H9 (cell line): ENCODE measurements around the gene HEXD. TPM values are rescaled to one million over a fixed set of nuclear protein-coding genes. Genes with fewer than 3 reads are reported as not detected.

ENCODE experiments used
- DNase-seq: peaks from one replicate; pipeline ENCODE4 v3.0.0-alpha.2; 2017
- H2AFZ ChIP-seq: one replicate; pipeline ENCODE4 v1.6.1; 2013; ENCODE audit warnings: mild to moderate bottlenecking, low read length, control low read depth, moderate library complexity
- H2AK5ac ChIP-seq: 2 replicates; pipeline ENCODE4 v1.6.1; 2013; ENCODE audit warnings: low read length, control low read depth, mixed read lengths; ENCODE audit not compliant: insufficient read length
- H2BK120ac ChIP-seq: one replicate; pipeline ENCODE4 v1.6.1; 2013; ENCODE audit warnings: low read depth, mild to moderate bottlenecking, low read length, control low read depth, inconsistent platforms; ENCODE audit not compliant: poor library complexity, severe bottlenecking
- H2BK12ac ChIP-seq: 2 replicates; pipeline ENCODE4 v1.6.1; 2013; ENCODE audit warnings: low read length, control low read depth, mixed read lengths, low read depth; ENCODE audit not compliant: insufficient read length
- H2BK15ac ChIP-seq: 2 replicates; pipeline ENCODE4 v1.6.1; 2013; ENCODE audit warnings: low read depth, low read length, control low read depth
- H2BK20ac ChIP-seq: one replicate; pipeline ENCODE4 v1.6.1; 2013; ENCODE audit warnings: low read depth, mild to moderate bottlenecking, low read length, control low read depth, inconsistent platforms; ENCODE audit not compliant: poor library complexity, severe bottlenecking
- H2BK5ac ChIP-seq: 2 replicates; pipeline ENCODE4 v1.6.1; 2013; ENCODE audit warnings: low read length, control low read depth, mixed read lengths; ENCODE audit not compliant: insufficient read length
- H3K14ac ChIP-seq: 2 replicates; pipeline ENCODE4 v1.6.1; 2013; ENCODE audit warnings: low read length, control low read depth; ENCODE audit not compliant: insufficient read depth
- H3K18ac ChIP-seq: 2 replicates; pipeline ENCODE4 v1.6.1; 2013; ENCODE audit warnings: low read depth, mild to moderate bottlenecking, mixed read lengths, low read length, control low read depth; ENCODE audit not compliant: insufficient read length
- H3K23ac ChIP-seq: 2 replicates; pipeline ENCODE4 v1.6.1; 2013; ENCODE audit warnings: low read length, control low read depth, mixed read lengths, low read depth; ENCODE audit not compliant: insufficient read length
- H3K23me2 ChIP-seq: 2 replicates; pipeline ENCODE4 v1.6.1; 2013; ENCODE audit warnings: low read depth, mild to moderate bottlenecking, mixed read lengths, low read length, control low read depth; ENCODE audit not compliant: insufficient read length, poor library complexity, severe bottlenecking
- H3K27ac ChIP-seq: 2 replicates; pipeline ENCODE4 v1.5.1; 2013; ENCODE audit warnings: low read length, control low read depth, mixed read lengths, low read depth; ENCODE audit not compliant: insufficient read length
- H3K27me3 ChIP-seq: 2 replicates; pipeline ENCODE4 v1.6.1; 2013; ENCODE audit warnings: low read length, control low read depth, inconsistent platforms; ENCODE audit not compliant: insufficient read depth
- H3K4ac ChIP-seq: 2 replicates; pipeline ENCODE4 v1.6.1; 2013; ENCODE audit warnings: low read depth, mild to moderate bottlenecking, control low read depth, inconsistent platforms, low read length, moderate library complexity
- H3K4me1 ChIP-seq: 2 replicates; pipeline ENCODE4 v1.6.1; 2013; ENCODE audit warnings: low read length, control low read depth, inconsistent platforms; ENCODE audit not compliant: insufficient read depth
- H3K4me2 ChIP-seq: 2 replicates; pipeline ENCODE4 v1.6.1; 2013; ENCODE audit warnings: low read length, control low read depth, mixed read lengths; ENCODE audit not compliant: insufficient read length, insufficient read depth
- H3K56ac ChIP-seq: 2 replicates; pipeline ENCODE4 v1.6.1; 2013; ENCODE audit warnings: low read depth, mild to moderate bottlenecking, mixed read lengths, low read length, control low read depth; ENCODE audit not compliant: insufficient read length
- H3K79me1 ChIP-seq: 2 replicates; pipeline ENCODE4 v1.6.1; 2013; ENCODE audit warnings: low read depth, mild to moderate bottlenecking, moderate library complexity, low read length, control low read depth, inconsistent platforms; ENCODE audit not compliant: insufficient read depth, poor library complexity, severe bottlenecking
- H3K79me2 ChIP-seq: 2 replicates; pipeline ENCODE4 v1.6.1; 2013; ENCODE audit warnings: low read length, control low read depth, inconsistent platforms; ENCODE audit not compliant: insufficient read depth
- H3K9ac ChIP-seq: 2 replicates; pipeline ENCODE4 v1.6.1; 2013; ENCODE audit warnings: low read length, control low read depth, mixed read lengths; ENCODE audit not compliant: insufficient read length; ENCODE audit errors: extremely low read depth
- H3K9me3 ChIP-seq: one replicate; pipeline ENCODE4 v1.6.1; 2013; ENCODE audit warnings: low read depth, low read length, inconsistent platforms; ENCODE audit not compliant: control insufficient read depth
- H3T11ph ChIP-seq: one replicate; pipeline ENCODE4 v1.6.1; 2013; ENCODE audit warnings: mild to moderate bottlenecking, low read length, control low read depth, inconsistent platforms
- H4K20me1 ChIP-seq: one replicate; pipeline ENCODE4 v1.6.1; 2013; ENCODE audit not compliant: control insufficient read depth, insufficient read length, insufficient read depth
- H4K5ac ChIP-seq: 2 replicates; pipeline ENCODE4 v1.6.1; 2013; ENCODE audit warnings: low read depth, mild to moderate bottlenecking, mixed read lengths, low read length, control low read depth; ENCODE audit not compliant: insufficient read length
- H4K8ac ChIP-seq: replicated peaks from 2 replicates; pipeline ENCODE4 v1.6.1; 2013; ENCODE audit warnings: low read length, control low read depth, mixed read lengths, low read depth; ENCODE audit not compliant: insufficient read length
- H4K91ac ChIP-seq: 2 replicates; pipeline ENCODE4 v1.6.1; 2013; ENCODE audit warnings: low read depth, mild to moderate bottlenecking, moderate library complexity, mixed read lengths, low read length, control low read depth; ENCODE audit not compliant: insufficient read length
- H3K27ac Mint-ChIP-seq, 3 experiments: 2 replicates in 2 of 3; 3 replicates in 1 of 3; pipeline ENCODE4 v1.8.0; 2020 to 2021; ENCODE audit warnings: mixed read lengths in 3 of 3, mild to moderate bottlenecking in 1 of 3, moderate library complexity in 1 of 3
- H3K27me3 Mint-ChIP-seq: 2 replicates; pipeline ENCODE4 v1.8.0; 2021; ENCODE audit warnings: low read depth, mild to moderate bottlenecking, moderate library complexity, mixed read lengths
- H3K36me3 Mint-ChIP-seq, 3 experiments: 2 replicates in 2 of 3; 3 replicates in 1 of 3; pipeline ENCODE4 v1.8.0; 2020 to 2021; ENCODE audit warnings: low read depth in 3 of 3, mixed read lengths in 3 of 3; ENCODE audit not compliant: insufficient read depth in 1 of 3
- H3K4me1 Mint-ChIP-seq, 2 experiments: 2 replicates each; pipeline ENCODE4 v1.8.0; 2020; ENCODE audit warnings: mixed read lengths in 2 of 2
- H3K4me3 Mint-ChIP-seq, 2 experiments: 2 replicates in 1 of 2; 3 replicates in 1 of 2; pipeline ENCODE4 v1.8.0; 2020 to 2021; ENCODE audit warnings: mild to moderate bottlenecking in 2 of 2, mixed read lengths in 2 of 2, moderate library complexity in 1 of 2
- H3K9me3 Mint-ChIP-seq, 2 experiments: 2 replicates in 1 of 2; 3 replicates in 1 of 2; pipeline ENCODE4 v1.8.0; 2020; ENCODE audit warnings: mild to moderate bottlenecking in 2 of 2, mixed read lengths in 2 of 2, moderate library complexity in 1 of 2
- CTCF ChIP-seq: fragments of 200-600 bp; sonication (generic); conservative IDR thresholded peaks from 3 replicates; pipeline ENCODE4 v1.8.0; 2021; ENCODE audit warnings: antibody characterized with exemption, mild to moderate bottlenecking
- WGBS: extraction: QIAGEN DNeasy Blood & Tissue Kit; methylation state at CpG from one replicate; pipeline ENCODE4 v1.1.7; 2013; ENCODE audit warnings: missing lambda C conversion rate, low lambda C conversion rate, mixed read lengths; ENCODE audit not compliant: insufficient read length; ENCODE audit errors: extremely low coverage; 5-methylcytosine and 5-hydroxymethylcytosine counted together
- total RNA-seq: library from RNA; stranded (reverse); gene quantifications from 2 replicates; pipeline ENCODE4 v1.2.1, GENCODE V29; 2021

Gene HEXD
- total RNA-seq, 1 experiment from 2014 or later, result 23.2 TPM

GRCh38 chr17:82432017-82432416 lies 13.9 kb downstream of the HEXD start:
- Histone ChIP-seq H4K20me1 (no peaks in the 10 kb centered on the region), H3K27ac (no peak overlapping the region), H2BK120ac (no peak overlapping the region), H3K4me2 (no peak overlapping the region), H2BK12ac (no peak overlapping the region), H3K23ac (no peak overlapping the region), H3K27me3 (no peaks in the 10 kb centered on the region), H2BK20ac (no peak overlapping the region), H3K4ac (no peak overlapping the region), H3K79me2 (no peaks in the 10 kb centered on the region), H3K18ac (no peak overlapping the region), H4K8ac (no peak overlapping the region), H3T11ph (no peak overlapping the region), H2AK5ac (no peak overlapping the region), H3K9me3 (no peaks in the 10 kb centered on the region), H3K9ac (no peak overlapping the region), H3K79me1 (no peaks in the 10 kb centered on the region), H4K91ac (no peak overlapping the region), H3K4me1 (no peaks in the 10 kb centered on the region), H2AFZ (no peak overlapping the region), H3K23me2 (no peaks in the 10 kb centered on the region), H2BK15ac (no peak overlapping the region), H2BK5ac (no peak overlapping the region), H4K5ac (no peak overlapping the region), H3K56ac (no peak overlapping the region), H3K14ac (no peak overlapping the region; the same call in 1 of the 2 replicates)
- H3K36me3 Mint-ChIP-seq, result peaks cover 3 to 22% (median 16%) of the 10 kb centered on the region in 3 experiments
- no peak for TF ChIP-seq CTCF
- no peaks in the 10 kb centered on the region for H3K27me3 Mint-ChIP-seq
- H3K9me3 Mint-ChIP-seq, result no peaks in the 10 kb centered on the region
- no peak overlapping the region; a peak in 1 of 7 replicates for H3K27ac Mint-ChIP-seq
- H3K4me3 Mint-ChIP-seq, result no peak overlapping the region
- no peak for DNase-seq
- no CpG with 5 or more reads among the region's 8 CpGs for WGBS
- peaks cover 2 to 3% of the 10 kb centered on the region in 2 experiments; a peak in 1 of 4 replicates for H3K4me1 Mint-ChIP-seq
